Activated T-cell treated with anti-CD3 and anti-CD28 coated beads, Interleukin-2, amount 50 U/mL, for 1 hour (primary cell): ENCODE measurements around the gene IFI27.
A peak's percentile ranks its signal among the peaks of the same experiment; 100 is the strongest.
"Not testable (repeated sequence)": the region's sequence is repeated elsewhere in the genome, so short reads cannot be mapped to it uniquely, and the experiment has no call there.

Experiments
- DNase-seq: peaks from one replicate; pipeline ENCODE4 v3.0.0-alpha.2; 2020

IFI27 gene

DNA sequence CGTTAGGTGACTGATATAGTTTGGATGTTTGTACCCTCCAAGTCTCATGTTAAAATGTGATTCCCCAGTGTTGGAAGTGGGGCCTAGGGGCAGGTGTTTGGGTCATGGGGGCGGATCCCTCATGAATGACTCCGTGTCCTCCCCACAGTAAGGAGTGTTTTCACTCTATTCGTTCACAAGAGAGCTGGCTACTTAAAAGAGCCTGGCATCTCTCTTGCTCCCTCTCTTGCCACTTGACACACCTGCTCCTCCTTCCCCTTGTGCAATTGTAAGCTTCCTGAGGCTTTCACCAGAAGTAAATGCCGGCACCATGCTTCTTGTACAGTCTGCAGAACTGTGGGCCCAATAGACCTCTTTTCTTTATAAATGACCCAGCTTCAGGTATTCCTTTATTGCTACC, 16.3 kb downstream of the IFI27 start:
- DNase-seq = no peak

DNA sequence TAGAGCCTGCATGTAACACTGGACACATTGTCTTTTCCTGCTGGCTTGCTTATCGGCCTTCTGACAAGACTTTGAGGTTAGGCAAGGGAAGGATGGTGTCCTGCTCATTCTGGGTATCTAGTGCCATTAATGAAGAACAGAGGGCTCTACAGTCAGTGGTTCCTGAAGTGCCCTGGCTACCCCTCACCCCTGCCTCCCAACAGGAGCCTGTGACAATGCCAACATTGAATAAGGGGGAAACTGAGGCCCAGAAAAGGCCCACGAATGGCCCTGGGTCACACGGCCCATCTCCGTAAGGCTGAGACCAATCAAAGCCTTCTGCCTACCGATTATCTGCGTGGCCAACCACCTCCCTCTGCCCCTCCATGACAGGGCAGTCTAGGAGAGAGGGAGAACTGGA, 16.8 kb downstream of the IFI27 start:
- DNase-seq = no peak

DNA sequence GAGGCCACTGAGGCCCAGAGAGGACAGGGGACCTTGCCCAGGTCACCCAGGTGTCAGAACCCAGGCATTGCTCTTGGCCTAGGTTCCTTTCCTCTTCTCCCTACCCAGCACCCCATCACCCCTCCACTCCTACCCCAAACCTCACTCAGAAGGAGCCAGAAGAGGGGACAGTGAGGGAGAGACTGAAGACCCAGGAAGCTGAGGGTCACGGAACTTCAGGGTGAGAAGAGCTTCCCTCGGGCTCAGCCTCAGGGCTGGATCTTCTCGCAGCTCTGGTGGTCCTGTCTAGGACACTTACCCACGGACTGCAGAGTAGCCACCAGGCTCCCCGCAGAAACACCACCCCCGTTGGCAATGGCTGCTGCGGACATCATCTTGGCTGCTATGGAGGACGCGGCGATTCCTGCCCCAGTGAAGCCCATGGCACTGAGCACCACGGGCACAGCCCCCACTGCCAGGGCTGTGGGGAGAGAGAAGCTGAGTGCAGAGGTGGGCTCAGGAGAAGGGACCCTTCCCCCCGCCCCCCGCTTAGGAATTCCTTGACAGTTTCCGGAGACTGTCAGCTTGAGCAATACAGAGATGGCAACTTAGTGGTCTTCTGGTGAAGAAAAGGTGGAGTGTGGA, 17.8 kb downstream of the IFI27 start:
- DNase-seq = no peak

DNA sequence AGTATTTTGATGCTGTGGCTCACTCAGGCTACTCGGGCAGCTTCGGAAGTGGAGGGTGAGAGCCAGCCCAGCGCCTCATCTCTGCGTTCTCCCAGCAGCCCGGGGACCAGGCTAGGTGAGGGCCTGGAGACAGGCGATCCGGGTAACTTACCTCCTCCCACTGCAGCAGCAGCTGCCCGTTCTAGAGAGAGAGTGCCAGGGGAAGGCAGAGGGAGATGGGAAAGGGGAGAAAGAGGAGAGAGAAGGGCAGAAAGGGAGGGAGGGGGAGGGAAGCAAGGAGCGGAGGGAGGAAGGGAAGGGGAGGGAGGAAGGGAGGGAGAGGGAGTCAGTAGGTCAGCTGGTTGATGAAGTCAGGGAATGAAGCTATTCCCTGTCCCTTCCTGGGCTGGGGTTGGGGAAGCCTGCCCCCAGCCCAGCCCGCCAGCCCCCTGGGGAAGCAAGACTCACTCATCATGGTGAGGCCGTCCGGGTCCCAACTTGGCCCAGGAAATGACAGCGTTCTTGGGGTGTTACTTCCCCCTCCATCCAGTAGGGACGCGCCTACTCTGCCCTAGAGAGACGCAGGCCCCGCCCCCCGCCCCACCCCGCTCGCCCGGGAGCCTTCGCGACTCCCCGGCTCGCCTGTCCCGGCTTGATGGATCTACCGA, 18.7 kb downstream of the IFI27 start, which contains the start of gene IFI27L2:
IFI27L2 (minus strand) TSS at position 494 of the 647 bp plus-strand sequence; CDS start at position 454, 40 bp downstream.
- DNase-seq = peak; percentile 60

DNA sequence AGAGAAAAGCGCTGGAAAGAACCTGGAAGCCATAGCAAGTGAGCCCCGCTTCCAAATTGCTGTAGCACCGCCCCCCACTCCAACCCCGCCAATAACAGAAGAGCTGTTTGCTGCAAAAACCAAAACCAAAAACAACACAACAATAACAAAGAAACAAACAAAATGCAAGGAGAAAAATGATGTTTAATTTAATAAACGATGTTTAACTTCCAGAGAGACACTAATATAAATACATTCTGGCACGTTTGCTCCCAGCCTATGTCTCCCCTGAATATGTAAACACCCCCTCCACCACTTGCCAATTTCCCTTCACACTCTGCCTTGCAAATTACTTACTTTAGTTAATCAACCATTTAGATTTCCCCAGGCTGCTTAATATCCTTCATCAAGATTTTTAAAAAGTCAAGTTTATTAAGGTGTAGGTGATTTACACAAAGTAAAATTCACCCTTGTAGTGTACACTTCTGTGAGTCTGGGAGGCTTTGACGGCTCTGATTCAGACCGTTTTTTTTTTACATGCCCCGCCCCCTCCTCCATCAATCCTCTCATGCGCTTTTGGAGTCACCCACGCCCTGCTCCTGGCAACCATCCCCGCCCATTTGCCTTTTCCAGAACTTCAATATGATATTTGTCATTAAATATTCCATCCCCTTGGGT, 19.4 kb downstream of the IFI27 start:
- DNase-seq = no peak

DNA sequence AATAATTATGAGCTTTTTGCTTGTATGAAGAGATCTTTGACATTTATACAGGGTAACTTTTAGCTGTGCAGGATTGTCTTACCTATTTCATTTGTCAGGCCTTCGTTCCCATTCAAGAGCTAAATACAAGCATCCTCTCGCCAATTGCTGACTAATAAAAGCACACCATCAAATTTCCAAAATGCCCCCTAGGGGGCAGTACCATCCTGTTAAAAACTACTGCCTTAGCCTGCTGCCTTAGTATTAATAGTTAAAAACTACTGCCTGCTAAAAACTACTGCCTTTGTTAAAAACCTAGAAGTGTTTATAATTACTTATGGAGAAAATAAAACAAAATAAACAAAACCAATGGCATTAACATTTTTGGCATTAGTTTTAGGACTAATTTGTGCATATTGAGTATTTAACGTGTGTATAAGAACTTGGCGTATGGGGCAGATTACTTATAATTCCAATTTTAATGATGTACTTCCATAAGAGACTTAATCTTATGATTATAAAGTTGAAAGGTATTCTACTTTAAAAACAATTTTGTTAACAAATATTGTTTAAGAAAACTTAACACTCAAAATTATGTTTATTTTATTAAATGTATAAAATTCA, 21.9 kb downstream of the IFI27 start:
- no peak for DNase-seq

DNA sequence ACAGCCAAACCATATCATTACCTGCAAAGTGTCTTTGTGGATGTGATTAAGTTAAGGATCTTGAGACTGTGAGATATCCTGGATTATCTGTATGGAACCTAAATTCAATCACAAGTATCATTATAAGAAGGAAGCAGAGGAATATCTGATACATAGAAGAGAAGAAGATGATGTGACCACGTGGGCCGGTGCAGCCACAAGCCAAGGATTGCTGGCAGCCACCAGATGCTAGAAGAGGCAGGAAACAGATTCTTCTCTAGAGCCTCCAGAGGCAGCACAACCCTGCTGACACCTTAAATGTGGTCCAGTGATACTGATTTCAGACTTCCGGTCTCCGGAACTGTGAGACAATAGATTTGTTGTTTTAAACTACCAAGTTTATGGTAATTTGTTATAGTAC, 24.9 kb downstream of the IFI27 start:
- no peak for DNase-seq

DNA sequence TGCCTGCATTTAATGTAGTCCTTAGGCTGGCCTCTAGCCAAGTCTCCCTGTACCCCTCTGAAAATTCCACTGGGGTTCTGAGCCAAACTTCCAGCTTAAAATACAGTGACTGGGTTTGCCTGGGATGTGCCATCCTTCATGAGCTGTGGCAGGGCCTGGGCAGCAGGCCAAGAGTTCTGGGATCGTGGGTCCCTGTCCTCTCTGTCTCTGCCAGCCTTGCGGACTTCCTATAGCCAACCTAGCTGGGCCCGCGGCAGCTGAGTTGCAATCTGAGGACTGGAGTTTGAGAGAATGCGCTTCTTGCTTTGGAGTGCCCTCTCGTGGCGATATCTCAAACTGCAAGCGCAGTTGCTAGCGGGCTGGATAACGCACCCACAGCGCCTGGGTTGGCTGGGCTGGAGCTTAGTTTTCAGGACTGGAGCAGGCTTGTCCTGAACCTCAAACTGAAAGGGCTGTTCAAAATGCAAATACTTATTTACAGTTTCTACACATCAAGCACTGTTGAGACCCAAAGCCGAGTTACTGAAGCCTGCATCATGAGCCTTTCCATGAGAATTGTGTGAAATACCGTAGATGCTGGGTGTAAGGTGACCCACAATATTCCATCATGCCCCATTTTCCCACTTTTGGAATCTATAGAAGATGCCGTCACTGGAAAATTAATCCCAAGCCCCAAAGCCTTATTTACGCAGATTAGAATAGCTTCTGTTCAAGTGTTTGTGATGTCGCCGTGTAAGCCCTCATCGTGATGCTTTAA, 26.2 kb downstream of the IFI27 start:
- peak; percentile 90 for DNase-seq

DNA sequence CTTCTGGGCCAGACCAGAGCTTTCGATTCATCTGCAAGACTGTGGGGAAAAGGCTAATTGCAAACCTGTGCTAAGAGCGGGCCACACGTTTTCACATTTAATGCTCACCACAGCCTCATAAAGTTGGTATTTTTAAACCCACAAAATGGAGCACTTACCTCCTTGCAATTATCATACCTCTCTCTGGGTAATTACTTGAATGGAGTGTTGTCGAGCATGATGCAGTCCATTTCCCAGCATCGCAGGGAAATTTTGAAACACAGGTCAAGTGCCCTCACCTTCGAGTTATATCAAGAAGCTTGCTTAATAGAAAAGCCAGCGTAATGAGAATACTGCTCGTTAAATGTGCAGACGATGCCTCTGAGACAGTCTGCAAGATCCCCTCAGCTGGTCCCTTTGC, 27.7 kb downstream of the IFI27 start:
- no peak for DNase-seq

DNA sequence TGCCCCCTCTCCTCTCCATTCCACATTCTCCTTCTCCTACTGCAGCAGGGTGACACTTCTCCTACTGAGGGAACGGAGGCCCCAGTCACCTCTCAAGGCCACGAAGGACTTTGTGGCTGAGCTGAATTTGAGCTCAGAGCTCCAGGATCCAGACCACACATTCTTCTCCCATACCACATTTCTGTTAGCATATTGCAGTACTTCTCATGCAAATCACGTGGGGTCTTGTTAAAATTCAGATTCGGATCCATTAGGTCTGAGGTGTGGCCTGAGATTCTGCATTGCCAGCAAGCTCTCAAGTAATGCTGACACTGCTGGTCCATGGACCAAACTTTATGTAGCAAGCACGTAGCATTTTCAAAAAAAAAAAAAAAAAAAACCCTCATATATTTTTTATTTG, 28.5 kb downstream of the IFI27 start:
- no peak for DNase-seq

DNA sequence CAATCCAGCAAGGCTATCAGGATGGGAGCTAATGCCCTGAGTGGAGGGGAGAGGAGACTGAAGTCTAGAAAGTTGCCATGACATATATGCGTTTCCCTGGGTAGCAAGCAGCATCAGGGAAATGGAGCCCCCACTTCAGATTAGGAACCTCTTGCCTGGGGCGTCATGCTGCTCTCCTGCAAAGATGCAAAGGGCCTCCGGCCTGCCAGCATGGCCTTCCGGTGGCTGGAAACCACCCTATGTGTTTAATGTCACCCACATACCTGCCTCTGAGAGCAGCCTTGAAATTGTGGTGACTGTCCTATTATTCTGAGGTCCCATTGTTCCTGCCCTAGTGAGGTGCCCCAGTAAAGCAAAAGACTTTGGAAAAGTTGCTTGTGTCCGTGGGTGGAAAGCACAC, 28.9 kb downstream of the IFI27 start:
- no peak for DNase-seq

DNA sequence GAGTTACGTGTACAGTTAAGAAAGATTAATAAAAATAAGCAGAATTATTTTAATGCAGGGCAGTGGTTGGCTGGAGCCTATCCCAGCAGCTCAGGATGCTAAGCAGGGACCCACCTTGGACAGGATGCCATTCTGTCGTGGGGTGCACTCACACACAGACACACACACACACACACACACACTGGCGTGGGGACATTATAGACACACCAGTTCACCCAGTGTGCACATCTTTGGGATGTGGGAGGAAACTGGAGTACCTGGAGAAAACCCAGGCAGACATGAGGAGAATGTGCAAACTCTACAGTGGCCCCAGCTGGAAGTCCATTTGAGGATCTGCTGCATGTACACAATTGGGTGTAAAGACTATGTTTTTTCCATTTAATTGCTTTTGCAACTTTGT, 31.7 kb downstream of the IFI27 start:
- no peak for DNase-seq

DNA sequence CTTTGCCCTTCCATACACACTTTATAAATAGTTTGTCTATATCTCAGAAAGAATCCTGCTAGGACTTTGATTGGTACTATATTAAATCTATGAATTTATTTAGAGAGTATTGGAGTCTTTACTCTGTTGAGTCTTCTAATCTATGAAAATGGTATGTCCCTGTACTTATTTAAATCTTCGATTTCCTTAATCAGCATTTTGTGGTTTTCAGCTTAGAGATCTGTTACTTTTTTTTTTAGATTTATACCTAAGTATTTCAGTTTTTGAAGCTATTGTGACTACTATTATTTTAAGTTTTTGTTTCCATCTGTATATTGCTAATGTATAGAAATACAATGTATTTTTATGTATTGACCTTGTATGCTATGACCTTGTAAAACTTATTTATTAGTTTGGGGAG, 32.3 kb downstream of the IFI27 start:
- DNase-seq = no peak

DNA sequence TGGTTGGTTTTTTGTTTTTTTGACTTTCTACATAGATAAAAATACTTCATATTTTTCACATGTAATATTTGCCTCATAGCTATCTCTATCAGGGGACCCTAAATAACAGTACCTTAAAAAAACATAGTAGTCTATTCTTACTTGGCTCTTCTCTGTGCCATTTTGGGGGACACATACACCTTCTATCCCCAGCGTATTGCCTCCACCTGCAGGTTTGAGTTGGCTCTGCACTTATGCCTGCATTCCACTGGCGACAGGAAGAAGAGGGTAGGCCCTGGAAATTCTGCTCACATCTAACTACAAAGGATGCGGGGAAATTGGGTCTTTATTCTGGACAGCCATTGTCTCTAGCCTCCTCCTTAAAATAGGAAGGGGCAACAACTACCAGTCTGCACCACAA, 32.7 kb downstream of the IFI27 start:
- no peak for DNase-seq

DNA sequence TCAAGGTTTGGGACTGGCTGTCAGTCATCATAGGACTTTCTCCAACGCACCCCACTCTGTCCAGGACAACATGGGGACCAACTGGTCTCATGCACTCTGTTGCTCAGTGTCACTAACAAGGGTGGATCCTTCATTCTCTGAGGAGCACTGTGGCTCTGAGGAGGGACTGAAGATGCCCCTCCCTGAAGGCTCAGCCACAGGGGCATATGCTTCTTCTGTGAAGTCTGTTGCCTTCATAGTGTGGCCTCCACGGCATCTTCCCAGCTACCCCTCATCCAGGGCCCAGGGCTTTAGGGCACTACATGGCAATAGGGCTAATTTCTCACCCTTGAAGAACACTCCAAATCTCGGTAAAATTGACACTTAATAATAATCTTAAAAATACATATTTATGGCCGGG, 33.2 kb downstream of the IFI27 start:
- DNase-seq = no peak

DNA sequence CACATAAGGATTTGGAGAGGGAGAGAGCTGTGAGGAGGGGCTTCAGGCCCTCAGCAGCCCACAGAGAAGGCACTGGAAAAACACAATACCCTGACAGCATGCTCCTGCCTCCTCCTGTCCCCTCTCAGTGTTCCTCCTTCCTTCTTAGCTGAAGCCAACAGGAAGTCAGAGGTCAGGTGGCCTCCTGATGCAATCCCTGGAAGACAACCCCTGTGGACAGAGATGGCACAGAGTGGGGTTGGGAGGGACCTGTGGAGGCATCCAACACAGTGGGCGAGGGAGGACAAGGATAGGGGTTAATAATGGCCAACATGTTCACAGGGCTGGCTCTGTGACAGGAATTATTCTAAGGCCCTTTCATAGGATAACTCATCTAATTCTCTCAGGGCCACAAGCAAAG, 34.2 kb downstream of the IFI27 start:
- no peak for DNase-seq

DNA sequence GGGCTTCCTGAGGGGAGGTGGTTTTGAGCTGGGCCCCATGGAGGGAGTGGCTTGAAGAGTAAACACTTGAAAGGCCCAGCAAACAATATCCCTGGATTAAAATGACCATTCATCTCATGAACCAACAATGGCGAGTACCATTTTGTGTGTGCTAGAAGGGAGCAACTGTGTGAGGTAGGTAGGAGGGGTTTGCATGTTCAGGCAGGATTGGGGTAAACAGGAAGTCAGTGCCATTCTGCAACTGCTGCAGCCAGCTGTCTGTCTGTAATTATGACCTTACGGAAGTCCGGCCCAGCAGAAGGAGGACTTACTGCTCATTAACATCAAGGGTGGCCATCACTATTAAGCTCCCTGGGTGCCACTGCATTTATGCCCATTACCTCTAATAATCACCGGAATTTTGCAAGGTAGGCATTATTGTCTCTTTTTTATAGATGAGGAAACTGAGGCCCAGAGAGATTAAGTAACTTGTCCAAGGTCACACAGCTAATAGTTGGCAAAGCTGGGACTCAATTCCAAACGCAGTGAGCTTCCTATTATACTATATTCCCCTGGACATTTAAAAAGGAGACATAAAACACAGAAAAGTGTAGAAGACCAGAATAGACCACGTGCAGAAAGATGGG, 35.5 kb downstream of the IFI27 start:
- no peak for DNase-seq

DNA sequence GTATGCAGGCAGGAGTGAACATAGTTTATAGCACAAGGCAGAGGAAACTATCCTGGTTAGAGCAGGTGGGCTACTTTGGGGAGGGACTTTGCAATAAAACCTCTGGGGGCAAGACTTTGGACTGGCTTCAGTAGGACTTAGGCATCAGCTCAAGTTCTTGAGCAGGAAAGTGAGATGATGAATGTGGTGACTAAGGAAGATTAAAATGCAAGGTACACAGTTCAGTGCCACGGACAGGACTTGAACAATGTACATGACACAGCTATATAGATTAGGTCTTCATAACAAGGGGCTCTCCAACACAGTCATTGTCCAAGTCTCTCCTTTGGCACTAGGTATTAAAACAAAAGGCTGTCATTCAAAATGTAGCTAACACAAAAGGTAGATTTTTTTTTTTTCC, 42.1 kb downstream of the IFI27 start:
- DNase-seq = no peak

DNA sequence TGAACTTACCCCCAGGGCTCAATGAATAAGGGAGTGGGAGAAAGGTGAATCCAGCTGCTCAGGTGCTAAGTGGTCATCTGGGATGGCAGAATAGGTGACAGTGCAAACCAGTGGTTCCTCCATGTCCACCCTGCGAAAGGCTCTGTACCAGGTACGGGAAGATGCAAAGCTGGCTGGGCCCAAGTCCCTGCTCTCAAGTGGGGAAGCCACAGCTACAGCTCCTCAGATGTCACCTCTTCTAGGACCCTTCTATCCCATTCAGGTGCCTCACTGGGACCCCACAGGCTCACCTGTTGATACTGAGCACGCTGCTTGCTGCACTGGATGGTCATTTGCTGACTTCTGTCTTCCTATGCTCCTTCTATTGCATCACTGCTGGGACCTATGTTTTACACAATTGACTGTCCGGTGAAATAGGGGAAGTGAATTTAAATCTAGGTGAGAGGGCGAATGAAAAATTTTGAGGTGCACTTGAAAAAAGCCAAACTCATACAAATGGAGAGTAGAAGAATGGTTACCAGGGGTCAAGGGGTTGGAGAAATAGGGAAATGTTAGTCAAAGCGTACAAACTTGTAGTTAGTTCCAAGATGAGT, 43.3 kb downstream of the IFI27 start:
- DNase-seq = no peak

DNA sequence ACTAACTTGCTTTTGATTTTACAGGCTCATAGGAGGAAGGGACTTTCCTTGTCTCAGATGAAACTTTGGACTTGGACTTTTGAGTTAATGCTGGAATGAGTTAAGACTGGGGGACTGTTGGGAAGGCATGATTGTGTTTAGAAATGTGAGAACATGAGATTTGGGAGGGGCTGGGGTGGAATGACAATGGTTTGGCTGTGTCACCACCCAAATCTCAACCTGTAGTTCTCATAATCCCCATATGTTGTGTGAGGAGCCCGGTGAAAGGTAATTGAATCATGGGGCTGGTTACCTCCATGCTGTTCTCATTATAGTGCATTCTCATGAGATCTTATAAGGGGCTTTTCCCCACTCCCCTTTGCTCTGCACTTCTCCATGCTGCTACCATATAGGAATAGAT, 45.6 kb downstream of the IFI27 start:
- DNase-seq = not testable (repeated sequence)

DNA sequence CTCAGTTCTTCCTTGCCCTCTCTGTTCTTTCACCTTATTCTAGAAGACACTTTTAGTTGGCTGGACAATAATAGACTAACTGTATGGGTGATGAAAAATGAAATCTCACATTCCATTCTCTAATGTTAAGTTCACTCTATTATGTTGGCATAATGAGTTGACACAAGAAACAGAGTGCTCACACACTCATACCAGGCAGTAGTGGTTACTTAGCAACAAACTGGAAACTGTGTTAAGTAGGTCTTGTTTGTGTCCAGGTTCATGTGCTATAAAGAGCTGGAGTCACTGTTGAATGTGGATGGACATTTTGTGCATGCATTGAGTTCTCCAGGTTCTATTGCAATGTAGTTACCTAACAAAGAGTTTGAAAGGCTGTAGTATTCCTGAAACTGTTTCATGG, 46.7 kb downstream of the IFI27 start:
- no peak for DNase-seq

DNA sequence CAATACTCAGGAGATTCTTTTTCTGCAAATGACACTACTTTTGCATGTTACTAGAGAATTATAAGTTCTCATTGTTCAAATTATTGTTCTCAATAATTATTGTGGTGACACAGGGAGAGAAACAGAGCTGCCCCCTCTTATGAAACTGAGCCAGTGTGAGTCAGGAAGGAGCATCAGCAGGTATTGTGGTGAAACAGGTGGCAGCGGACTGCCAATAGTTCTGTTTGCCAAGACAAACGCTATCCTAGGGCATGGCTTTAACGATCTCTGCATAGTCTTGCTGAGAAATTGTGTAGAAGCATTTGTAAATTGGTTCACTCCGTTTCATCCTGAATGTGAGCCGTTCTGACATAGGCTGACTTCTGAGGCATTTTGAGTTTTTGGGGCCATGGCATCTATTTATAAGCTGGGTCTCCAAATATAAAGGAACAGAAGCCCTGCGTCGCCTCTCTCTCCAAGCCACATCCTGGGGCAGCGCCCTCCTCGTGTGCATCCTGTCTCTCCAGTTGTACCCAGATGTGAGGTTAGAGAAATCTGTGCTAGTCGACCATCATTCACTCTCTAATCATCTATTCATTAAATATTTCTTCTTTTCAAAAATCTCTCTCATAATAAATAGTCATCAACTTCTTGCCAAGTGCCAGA, 47.8 kb downstream of the IFI27 start:
- no peak for DNase-seq
